ENCODE measurements around the gene STH.

Gene STH

DNA sequence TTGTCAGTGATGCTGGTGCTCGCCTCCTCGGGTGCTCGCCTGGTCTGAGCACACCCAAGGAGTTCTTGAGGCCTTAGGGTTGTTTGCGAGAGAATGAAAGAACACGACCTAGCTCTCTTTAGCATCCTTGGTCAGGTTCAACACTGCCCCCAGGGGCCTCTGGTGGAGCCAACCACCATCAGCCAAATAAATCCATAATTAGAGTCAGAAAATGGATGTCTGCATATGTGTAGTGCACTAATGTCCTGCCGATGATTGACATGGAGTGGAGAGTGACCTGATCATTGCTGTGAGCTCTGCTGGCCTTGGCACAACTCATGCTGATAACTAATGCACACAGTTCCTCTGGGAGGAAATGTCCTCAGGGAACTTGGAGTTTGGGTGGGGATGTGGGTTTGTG, 8.2 kb upstream of the STH start:
- Mint-ChIP-seq H3K36me3 (ENCODE audit: low read depth) (no peaks in the 10 kb centered on the region), H3K27ac (no peak overlapping the region), H3K27me3 (ENCODE audit: low read depth) (peaks cover 2% of the 10 kb centered on the region), H3K4me3 (no peak overlapping the region), H3K9me3 (peaks cover 3% of the 10 kb centered on the region), H3K4me1 (peaks cover 14% of the 10 kb centered on the region)
- TF ChIP-seq, protein P1, sequence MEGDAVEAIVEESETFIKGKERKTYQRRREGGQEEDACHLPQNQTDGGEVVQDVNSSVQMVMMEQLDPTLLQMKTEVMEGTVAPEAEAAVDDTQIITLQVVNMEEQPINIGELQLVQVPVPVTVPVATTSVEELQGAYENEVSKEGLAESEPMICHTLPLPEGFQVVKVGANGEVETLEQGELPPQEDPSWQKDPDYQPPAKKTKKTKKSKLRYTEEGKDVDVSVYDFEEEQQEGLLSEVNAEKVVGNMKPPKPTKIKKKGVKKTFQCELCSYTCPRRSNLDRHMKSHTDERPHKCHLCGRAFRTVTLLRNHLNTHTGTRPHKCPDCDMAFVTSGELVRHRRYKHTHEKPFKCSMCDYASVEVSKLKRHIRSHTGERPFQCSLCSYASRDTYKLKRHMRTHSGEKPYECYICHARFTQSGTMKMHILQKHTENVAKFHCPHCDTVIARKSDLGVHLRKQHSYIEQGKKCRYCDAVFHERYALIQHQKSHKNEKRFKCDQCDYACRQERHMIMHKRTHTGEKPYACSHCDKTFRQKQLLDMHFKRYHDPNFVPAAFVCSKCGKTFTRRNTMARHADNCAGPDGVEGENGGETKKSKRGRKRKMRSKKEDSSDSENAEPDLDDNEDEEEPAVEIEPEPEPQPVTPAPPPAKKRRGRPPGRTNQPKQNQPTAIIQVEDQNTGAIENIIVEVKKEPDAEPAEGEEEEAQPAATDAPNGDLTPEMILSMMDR (IDR thresholded peaks at IDR 0.05; ENCODE audit: unreplicated experiment in 3 of 3) = no peak

DNA sequence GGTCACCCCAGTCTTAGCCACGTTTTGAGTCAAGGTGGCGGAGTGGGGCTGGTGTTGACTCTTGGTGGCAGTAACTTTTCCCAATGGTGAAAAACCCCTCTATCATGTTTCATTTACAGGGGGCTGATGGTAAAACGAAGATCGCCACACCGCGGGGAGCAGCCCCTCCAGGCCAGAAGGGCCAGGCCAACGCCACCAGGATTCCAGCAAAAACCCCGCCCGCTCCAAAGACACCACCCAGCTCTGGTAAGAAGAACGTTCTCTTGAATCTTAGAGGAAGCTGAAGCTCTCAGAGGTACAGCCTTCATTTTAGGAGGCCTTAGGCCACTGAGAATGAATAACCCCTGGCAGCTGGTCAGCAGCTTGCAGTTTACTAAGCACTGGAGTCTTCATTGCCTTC, 7.7 kb upstream of the STH start:
- Mint-ChIP-seq H3K9me3 (peaks cover 3% of the 10 kb centered on the region), H3K27me3 (ENCODE audit: low read depth) (no peaks in the 10 kb centered on the region), H3K4me3 (no peak overlapping the region), H3K27ac (no peak overlapping the region), H3K4me1 (peaks cover 14% of the 10 kb centered on the region), H3K36me3 (ENCODE audit: low read depth) (no peaks in the 10 kb centered on the region)
- TF ChIP-seq, protein P1 (IDR thresholded peaks at IDR 0.05; ENCODE audit: unreplicated experiment in 3 of 3) = no peak

DNA sequence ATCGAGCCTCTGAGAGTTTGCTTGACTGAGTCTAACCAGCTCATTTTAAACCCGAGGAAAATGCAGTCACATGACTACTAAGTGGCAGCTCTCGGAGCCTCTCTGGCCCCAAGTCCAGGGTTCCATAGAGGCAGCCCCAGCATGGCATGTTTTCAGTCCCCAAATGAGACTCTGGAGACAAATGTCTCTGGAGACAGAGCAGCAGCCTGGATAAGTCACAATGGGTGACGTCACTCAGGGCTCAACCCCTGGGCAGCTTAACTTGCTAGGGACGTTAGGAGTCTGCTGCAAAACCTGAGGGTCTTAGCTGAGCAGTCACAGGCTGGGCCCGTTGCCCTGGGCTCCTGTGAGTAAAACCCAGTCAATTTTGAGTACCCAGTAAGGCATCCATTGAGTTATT, 6.9 kb upstream of the STH start:
- H3K27ac Mint-ChIP-seq = no peak overlapping the region
- H3K9me3 Mint-ChIP-seq = peaks cover 3% of the 10 kb centered on the region
- H3K4me1 Mint-ChIP-seq = peaks cover 14% of the 10 kb centered on the region
- TF ChIP-seq, protein P1 (IDR thresholded peaks at IDR 0.05; ENCODE audit: unreplicated experiment in 3 of 3) = no peak
- H3K4me3 Mint-ChIP-seq = no peak overlapping the region
- H3K36me3 Mint-ChIP-seq (ENCODE audit: low read depth) = no peaks in the 10 kb centered on the region
- no peaks in the 10 kb centered on the region for H3K27me3 Mint-ChIP-seq (ENCODE audit: low read depth)

DNA sequence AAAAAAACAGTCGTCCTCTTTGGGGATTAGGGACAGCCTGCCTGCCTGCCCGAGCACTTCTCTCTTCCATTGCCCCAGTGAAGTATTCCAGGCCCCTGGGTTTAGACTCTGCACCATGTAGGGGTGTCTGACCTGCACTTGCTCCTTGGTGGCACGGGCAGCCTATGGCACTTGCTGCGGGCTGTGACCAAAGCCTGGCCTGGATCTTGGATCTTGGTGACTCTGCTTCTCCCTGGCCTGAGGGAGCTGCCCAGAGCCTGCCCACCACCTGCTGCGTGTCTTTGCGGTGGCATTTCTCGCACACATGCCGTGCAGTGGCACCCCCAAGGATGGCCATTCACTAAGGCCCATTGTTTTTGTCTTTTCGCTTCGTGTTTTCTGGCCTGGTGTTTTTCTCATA, 6.1 kb upstream of the STH start:
- H3K27ac Mint-ChIP-seq = no peak overlapping the region
- peaks cover 3% of the 10 kb centered on the region for H3K9me3 Mint-ChIP-seq
- H3K4me1 Mint-ChIP-seq = peaks cover 14% of the 10 kb centered on the region
- no peaks in the 10 kb centered on the region for H3K27me3 Mint-ChIP-seq (ENCODE audit: low read depth)
- no peaks in the 10 kb centered on the region for H3K36me3 Mint-ChIP-seq (ENCODE audit: low read depth)
- H3K4me3 Mint-ChIP-seq = no peak overlapping the region
- TF ChIP-seq, protein P1 (IDR thresholded peaks at IDR 0.05; ENCODE audit: unreplicated experiment in 3 of 3) = no peak

DNA sequence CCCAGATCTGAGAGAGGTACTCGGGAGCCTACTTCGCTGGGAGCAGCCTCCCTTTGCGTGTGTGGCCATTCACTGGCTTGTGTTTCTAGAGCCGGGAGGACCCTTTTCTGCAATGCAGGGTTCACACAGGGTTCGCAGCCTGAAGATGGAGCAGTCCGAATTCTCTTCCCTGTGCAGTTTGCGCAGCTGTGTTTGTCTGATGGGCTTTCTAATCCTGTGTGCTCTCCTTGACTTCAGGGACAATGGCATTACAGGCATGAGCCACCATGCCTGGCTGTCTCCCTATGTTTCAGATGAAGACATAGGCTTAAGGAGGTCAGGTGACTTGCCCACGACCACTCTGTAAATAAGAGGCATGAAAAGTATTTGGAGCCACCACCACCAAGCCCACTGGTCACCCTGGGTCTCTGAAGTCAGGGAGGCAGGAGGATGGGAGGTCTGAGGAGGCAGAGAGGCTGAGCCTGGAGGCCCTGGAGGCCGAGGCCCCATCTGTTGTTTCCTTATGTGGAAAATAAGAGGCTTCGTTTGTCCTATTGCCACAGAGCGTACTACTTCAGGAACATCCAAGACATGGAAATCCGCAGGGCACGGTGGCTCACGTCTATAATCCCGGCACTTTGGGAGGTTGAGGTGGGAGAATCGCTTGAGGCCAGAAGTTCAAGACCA, 5.0 kb upstream of the STH start:
- Mint-ChIP-seq H3K27ac (no peak overlapping the region), H3K4me1 (peaks cover 14% of the 10 kb centered on the region), H3K27me3 (ENCODE audit: low read depth) (no peaks in the 10 kb centered on the region), H3K36me3 (ENCODE audit: low read depth) (no peaks in the 10 kb centered on the region), H3K4me3 (no peak overlapping the region), H3K9me3 (peaks cover 3% of the 10 kb centered on the region)
- TF ChIP-seq, protein P1 (IDR thresholded peaks at IDR 0.05; ENCODE audit: unreplicated experiment in 3 of 3) = no peak

DNA sequence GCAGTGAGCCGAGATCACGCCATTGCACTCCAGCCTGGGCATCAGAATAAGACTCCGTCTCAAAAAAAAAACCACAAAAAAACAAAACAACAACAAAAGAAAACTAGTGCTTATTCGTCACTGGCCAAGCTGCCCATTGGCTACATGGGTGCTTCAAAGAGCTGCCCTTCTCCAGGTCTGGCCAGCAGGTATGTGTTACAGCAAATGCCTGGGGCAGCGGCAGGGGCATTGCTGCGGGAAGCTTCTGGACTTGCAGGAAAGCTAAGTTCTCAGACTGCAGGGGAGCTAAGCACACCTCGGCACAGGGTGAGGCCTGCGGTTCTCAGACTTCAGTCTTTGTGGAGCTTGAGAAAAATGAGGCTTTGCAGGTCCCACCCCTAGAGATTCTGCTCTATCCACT, 4.1 kb upstream of the STH start:
- Mint-ChIP-seq H3K9me3 (peaks cover under 1% of the 10 kb centered on the region), H3K4me1 (peaks cover 14% of the 10 kb centered on the region), H3K4me3 (no peak overlapping the region), H3K36me3 (ENCODE audit: low read depth) (no peaks in the 10 kb centered on the region), H3K27me3 (ENCODE audit: low read depth) (no peaks in the 10 kb centered on the region), H3K27ac (no peak overlapping the region)
- TF ChIP-seq, protein P1 (IDR thresholded peaks at IDR 0.05; ENCODE audit: unreplicated experiment in 3 of 3) = no peak
